GM08714 (cell line): Measurements from ENCODE around the gene MOGAT3.

ENCODE experiments used
- H3K4me3 ChIP-seq: fragments of 200-500 bp; sonication (Bioruptor generic); 2 replicates; pipeline ENCODE4 v1.5.1; 2014; ENCODE audit warnings: mild to moderate bottlenecking, low read length, inconsistent platforms
- ZNF274 ChIP-seq: IDR thresholded peaks from 2 replicates; pipeline ENCODE4 v1.6.1; 2012; ENCODE audit warnings: mild to moderate bottlenecking, low read depth, low read length

Gene MOGAT3

DNA sequence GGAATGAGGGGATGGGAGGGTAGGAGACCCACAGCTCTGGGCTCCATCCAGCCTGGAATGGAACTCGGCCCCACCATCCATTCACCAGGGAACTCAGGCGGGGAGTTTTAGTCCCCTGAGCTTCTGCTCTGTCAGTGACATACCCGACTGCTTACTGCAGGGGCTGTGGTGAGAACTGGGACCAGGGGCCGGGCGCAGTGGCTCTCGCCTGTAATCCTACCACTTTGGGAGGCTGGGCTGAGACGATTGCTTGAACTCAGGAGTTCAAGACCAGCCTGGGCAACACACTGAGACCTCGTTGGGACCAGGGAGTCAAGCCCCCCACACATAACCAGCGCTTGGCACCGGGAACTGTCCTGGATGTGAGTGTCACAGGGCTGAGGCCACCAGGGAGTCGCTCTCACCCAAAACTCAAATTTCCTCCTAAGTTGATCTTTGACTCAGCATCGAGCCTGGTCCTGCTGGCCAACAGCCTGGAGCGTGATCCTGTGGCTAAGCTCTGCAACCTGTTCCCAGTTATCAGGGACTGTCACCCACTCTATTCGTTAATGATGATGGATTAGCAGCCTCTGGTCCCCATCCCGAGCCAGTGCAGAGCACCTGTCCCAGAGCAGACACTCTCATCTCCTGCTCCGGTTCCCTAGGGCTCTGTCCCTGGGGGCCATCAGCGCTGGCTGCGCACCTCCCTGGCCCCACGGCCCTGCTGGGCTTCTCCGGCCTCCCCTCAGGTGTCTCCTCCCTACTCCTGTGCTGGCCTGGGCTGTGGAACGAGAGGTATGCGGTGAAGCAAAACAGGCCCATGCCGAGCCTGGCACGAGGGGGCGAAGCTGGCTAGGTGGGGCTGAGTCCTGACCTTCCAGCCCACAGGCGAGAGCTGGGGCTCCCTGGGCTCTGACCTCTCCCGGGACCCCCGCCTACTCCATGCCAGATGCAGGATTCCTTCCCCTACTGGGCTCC is 37.7 kb upstream of the MOGAT3 start:
- no peak overlapping the region for H3K4me3 ChIP-seq
- TF ChIP-seq ZNF274: no peak

DNA sequence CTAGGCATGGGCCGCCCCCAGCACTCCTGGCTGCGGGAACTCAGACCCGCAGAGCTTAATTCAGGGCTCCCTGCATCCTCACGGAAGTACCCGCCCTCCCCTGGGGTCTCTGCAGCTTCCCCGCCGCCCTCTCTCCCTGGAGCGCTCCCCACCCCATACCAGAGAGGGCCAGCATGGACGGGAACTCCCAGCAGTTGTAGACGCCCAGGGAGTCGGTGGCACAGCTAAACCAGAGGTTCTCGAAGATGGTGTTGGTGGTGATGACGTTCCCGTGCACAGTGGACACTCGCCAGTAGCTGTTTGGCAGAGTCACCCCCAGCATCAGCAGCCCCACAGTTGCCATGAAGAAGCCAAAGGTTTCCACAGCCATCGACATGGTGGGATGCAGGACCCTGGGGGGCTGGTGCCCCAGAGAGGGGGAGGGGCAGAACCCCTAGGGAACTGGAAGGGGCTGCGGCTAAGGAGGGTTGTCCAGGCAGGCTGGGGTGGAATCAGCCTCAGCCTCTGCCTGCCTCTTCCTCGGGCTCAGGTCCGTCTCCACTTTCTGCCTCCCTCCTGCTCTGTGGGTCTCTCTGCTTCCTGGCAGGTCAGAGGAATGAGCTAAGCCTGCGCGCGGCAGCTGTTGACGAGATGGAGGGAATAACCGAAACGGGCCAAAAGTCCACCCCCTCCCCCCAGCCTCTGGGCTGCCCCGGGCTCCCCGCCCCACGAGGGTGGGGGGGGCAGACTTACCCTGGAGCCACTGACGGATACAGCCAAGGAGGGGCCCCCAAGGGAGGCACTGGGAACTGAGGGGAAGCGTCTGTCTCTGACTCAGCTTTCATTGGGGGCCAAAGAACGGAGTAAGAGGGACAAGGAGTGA is 36.6 kb upstream of the MOGAT3 start, which contains the start of gene CLDN15:
Gene CLDN15, minus strand, starts transcription at position 597 of the 862 bp plus-strand sequence. Its CDS starts 221 bp downstream, at position 376.
- no peak within 1 kb of the TSS for H3K4me3 ChIP-seq
- TF ChIP-seq ZNF274: no peak

DNA sequence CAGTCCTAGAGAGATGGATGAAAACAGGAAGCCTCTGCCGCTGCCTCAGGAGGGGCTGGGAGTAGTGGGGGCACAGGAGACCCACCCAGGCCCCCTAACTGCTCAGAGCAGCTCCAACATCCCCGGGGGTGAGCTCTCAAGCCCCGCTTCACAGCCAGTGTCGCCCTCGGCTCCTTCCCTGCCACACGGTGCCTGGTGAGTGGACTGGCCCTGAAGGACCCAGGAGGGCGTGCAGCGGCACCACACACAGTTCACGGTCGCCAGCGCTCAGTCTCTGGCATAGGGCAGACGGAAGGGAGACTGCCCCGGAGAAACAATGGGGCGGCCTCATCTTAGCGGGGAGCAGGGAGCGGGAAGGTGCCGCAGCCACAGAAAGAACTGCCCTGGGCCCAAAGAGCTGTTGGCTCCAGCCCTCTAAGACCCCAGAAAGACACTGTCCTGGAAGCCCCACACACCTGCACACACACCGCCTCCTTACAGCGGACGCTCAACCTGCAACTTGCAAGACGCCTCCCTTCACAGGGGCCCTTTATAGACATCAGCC is 35.5 kb upstream of the MOGAT3 start:
- no peak for TF ChIP-seq ZNF274
- H3K4me3 ChIP-seq: no peak overlapping the region

DNA sequence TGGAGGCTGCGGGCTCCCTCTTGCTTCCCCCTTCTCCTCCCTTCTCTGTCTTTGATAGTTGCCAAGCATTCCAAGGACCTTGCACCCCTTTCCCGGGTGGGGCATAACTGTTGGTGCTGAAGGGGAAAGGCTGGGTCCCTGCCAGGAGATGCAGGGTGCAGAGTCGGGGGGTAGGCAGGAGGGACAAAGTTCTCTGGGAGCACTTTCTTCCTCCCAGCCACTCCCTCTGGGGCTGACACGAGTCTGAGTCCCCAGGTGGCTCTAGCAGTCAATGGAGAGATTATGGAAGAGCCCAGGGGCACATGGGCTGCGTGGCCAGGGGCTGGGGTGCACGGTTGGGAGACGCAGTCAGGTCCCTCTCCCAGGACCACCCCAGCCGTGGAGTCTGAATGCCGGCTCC is 34.7 kb upstream of the MOGAT3 start:
- no peak overlapping the region for H3K4me3 ChIP-seq
- no peak for TF ChIP-seq ZNF274

DNA sequence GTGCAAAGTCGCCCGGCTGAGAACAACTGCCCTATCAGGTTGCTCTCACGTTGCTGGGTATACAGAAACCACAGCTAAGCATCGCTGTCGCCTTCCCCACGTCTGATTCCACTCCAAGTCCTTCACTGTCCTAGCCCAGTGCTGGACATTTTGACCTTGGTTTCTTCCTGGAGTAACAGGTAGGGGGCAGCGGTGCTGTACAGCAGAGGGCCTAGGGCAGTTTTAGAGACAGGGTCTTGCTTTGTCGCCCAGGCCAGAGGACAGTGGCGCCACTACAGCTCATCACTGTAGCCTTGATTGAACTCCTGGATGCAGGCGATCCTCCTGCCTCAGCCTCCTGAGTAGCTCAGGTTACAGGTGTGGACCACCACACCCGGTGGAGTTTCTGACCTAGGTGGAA is 34.2 kb upstream of the MOGAT3 start:
- no peak for TF ChIP-seq ZNF274
- H3K4me3 ChIP-seq: no peak overlapping the region

DNA sequence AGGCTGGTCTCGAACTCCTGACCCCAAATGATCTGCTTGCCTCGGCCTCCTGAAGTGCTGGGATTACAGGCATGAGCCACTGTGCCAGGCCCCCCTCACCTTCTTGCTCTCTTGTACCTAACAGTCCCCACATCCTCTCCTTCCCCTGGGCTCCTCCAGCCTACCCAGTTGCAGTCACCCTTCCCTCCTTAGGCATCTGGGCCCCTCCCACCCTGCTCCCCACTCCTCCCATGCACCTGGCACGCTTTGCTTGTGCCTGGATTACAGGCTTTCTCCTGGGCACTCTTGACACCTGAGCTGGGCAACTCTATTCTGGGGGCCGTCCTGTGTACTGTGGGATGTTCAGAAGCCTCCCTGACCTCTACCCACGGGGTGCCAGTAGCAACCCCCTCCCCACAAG is 33.8 kb upstream of the MOGAT3 start:
- no peak overlapping the region for H3K4me3 ChIP-seq
- TF ChIP-seq ZNF274: no peak

DNA sequence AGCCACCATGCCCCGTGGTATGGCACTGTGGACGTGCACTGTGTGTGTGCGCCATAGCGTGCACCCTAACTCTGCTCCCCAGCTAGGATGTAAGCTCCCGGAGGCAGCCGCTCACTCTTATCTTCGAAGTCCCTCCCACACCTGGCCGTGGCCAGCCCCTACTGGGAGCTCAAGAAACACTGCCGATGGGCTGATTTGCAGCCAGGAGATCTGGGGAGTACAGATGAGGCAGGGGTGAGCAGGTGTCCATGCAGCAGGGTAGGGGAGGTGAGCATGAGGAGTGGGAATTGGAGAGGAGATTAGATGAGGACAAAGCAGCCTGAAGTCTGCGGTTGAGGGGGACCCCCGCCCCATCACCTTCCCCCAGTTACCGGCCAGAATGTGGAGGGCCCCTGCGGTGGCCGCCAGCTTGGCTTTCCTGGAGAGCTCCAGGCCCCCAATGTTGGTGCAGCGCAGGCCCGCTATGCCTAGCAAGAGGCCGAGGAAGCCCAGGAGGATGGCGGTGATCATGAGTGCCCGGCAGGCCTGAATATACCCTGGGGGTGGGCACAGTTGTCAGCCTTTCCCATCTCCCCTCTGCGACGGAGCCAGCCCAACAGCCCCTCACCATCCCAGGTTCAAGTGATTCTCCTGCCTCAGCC is 33.2 kb upstream of the MOGAT3 start:
- H3K4me3 ChIP-seq: no peak overlapping the region
- TF ChIP-seq ZNF274: no peak

DNA sequence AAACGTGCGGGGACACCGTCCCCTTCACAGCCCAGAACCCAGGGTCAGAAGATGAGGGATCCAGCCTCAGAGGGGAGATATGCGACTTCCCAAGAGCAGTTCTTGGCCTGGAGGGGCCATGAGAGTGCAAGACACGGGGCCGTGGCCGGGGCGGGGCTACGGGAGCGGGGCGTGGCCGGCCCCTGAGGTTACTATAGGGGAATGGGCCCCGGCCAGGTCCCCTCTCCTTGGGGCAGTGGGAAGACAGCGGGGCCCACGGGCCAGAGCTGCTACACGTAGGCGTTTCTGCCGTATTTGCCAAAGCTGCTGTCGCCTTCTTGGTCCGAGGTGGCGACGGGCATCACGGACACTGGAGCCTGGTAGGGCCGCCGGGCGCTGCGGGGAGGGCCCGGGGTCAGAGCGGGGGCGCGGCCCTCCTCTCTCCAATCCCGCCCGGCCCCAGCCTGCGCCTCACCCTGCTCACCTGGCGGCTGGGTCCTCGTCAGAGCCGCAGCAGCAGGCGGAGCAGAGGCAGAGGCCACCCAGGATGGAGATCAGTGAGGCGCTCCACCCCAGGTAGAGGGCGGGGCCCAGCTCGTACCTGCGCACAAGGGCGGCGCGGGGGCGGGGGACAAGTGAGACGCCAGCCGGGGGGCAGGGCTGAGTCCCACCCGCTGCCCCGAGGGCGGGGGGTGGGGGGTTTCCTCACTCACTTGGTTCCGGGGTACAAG is 31.5 kb upstream of the MOGAT3 start:
- H3K4me3 ChIP-seq: no peak overlapping the region
- TF ChIP-seq ZNF274: no peak

DNA sequence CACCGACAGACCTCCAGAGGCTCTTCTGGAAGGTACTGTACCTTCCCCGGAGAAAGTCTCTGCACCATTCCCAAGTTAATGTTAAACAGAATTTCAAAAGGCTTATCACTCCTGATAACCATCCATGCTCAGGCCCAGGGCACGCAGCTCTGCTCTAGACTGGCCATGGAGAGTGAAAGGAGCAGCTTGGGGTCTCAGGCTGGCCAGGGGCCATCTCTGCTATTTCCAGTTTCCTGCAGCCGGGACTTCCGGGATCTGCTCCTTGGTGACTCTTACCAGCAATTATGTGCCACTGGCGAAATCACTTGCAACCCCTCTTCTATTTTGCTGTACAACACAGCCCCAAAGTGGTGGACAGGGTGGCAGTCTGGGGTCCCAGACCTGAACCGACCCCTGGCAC is 30.8 kb upstream of the MOGAT3 start:
- TF ChIP-seq ZNF274: no peak
- H3K4me3 ChIP-seq: no peak overlapping the region

DNA sequence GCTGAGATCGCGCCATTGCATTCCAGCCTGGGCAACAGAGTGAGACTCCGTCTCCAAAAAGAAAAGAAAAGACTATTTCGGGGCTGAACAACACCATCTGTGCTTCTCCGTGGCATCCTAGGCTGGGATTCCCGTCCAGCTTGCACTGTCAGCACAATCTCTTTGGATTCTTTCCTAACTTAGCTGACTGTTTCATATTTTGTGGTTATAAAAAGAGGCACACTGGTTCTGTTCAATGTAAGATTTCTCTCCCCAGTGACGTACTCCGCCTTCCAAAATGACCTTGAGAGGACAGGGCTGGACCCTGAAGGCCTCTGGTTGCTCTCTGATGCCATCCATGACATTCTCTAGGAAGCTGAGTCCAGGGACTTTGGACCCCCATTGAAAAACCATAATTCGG is 25.9 kb upstream of the MOGAT3 start:
- H3K4me3 ChIP-seq: no peak overlapping the region
- TF ChIP-seq ZNF274: no peak

DNA sequence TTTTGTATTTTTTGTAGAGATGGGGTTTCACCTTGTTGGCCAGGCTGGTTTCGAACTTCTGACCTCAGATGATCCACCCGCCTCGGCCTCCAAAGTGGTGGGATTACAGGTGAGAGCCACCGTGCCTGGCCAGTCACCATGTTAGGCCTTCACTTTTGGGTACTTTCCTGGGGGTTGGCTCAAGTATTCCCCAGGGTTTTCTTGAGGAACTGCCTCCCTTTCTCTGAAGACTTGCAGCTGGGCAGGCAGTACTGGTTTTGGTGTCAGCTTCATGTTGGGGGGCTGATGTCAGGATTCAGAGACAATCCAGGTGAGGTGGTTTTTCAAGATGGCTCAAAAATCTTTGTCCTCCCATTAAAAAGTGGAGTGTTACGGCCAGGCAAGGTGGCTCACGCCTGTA is 24.8 kb upstream of the MOGAT3 start:
- TF ChIP-seq ZNF274: no peak
- H3K4me3 ChIP-seq: no peak overlapping the region

DNA sequence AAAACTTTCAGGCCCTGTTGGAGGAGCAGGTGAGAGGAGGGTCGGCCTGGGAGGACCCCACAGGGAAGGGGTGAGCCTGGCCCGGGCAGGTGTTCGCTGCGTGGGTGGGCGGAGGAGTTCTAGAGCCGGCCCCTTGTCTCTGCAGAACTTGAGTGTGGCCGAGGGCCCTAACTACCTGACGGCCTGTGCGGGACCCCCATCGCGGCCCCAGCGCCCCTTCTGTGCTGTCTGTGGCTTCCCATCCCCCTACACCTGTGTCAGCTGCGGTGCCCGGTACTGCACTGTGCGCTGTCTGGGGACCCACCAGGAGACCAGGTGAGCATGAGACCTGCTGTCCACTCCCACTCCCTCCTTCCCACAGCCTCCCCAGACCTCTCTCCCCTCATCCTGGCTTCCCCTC is 22.7 kb upstream of the MOGAT3 start:
- no peak for TF ChIP-seq ZNF274

DNA sequence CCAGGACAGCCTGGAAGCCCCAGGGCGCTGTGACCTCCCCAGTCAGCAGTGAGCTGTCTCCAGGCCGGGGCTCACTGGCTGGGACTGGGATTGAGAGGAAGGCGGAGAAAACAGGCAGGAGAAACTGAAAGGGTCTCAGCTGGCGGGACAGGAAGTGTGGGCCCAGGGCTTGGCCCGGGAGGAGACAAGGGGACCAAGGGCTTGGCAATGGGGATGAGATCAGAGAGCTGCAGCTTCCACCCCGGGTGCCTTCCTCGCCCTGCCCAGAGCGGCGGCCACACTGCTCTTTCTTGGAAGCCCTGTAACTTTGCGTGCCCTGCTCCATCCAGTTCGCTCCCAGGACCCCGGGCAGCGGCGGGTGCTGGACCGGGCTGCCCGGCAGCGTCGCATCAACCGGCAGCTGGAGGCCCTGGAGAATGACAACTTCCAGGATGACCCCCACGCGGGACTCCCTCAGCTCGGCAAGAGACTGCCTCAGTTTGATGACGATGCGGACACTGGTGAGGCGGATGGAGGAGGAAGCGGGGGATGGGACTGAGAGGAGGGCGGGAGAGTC is 21.5 kb upstream of the MOGAT3 start:
- H3K4me3 ChIP-seq: no peak overlapping the region
- no peak for TF ChIP-seq ZNF274

More for the DNA sequence above, 22.7 kb upstream of the MOGAT3 start:
- H3K4me3 ChIP-seq: no peak overlapping the region

DNA sequence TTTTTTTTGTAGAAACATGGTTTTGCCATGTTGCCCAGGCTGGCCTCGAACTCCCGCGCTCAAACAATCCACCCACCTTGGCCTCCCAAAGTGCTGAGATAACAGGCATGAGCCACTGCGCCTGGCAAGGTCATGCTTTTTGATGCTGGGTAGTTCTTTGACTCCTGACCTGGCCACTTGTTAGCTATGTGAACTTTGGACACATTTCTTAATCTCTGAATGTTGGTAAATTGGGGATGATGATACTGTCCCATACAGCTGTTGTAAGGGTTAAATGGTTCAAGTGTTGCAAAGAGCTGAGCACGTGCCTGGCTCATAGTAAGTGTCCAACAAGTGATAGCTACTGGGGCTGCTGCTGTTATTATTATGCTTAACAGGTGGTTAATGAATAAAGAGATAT is 19.5 kb upstream of the MOGAT3 start:
- no peak overlapping the region for H3K4me3 ChIP-seq
- TF ChIP-seq ZNF274: no peak
